A673 (cell line): ENCODE measurements around the gene GFOD2. TPM values are rescaled to one million over a fixed set of nuclear protein-coding genes. Genes with fewer than 3 reads are reported as not detected.

Experiments used
- BruUV-seq: library from RNA; stranded (reverse); fragments of 400-500 nt; replicated peaks from 2 replicates; lab custom pipeline; 2021; lab: Mats Ljungman, UMichigan
- CTCF ChIA-PET: fragments of 300-600 bp; sonication (Branson Sonifier 250); formaldehyde crosslinking; loops from one replicate; lab custom pipeline; 2022; ENCODE audit warnings: antibody characterized with exemption; lab: Charles Lee
- POLR2A ChIA-PET: fragments of 300-600 bp; sonication (Branson Sonifier 250); formaldehyde crosslinking; loops from one replicate; lab custom pipeline; 2022; ENCODE audit warnings: antibody characterized with exemption; ENCODE audit not compliant: low non-redundant PET; lab: Charles Lee
- DNase-seq: peaks from one replicate; pipeline ENCODE4 v3.0.0-alpha.2; 2015; ENCODE audit warnings: low spot score
- H3K27ac ChIP-seq: fragments of 200-600 bp; sonication (generic); 2 replicates; pipeline ENCODE4 v1.5.1; 2016; ENCODE audit warnings: mixed run types, low read depth, mild to moderate bottlenecking, mixed read lengths, antibody characterized with exemption, low read length; ENCODE audit not compliant: poor library complexity, severe bottlenecking
- H3K27me3 ChIP-seq: fragments of 200-600 bp; sonication (generic); replicated peaks from 2 replicates; pipeline ENCODE4 v1.6.1; 2017; ENCODE audit warnings: mixed run types, low read depth, mild to moderate bottlenecking, mixed read lengths, antibody characterized with exemption, low read length; ENCODE audit not compliant: insufficient read depth, poor library complexity
- H3K36me3 ChIP-seq: fragments of 200-600 bp; sonication (generic); 2 replicates; pipeline ENCODE4 v1.6.1; 2016; ENCODE audit warnings: mixed run types, mild to moderate bottlenecking, mixed read lengths, antibody characterized with exemption, low read length; ENCODE audit not compliant: insufficient read depth, poor library complexity, severe bottlenecking
- H3K4me1 ChIP-seq: fragments of 200-600 bp; sonication (generic); 2 replicates; pipeline ENCODE4 v1.6.1; 2017; ENCODE audit warnings: mixed run types, mild to moderate bottlenecking, mixed read lengths, antibody characterized with exemption, low read length; ENCODE audit not compliant: insufficient read depth, poor library complexity, severe bottlenecking
- H3K4me3 ChIP-seq: fragments of 200-600 bp; sonication (generic); 2 replicates; pipeline ENCODE4 v1.5.1; 2016; ENCODE audit warnings: low read depth, mixed run types, mild to moderate bottlenecking, mixed read lengths, low read length; ENCODE audit not compliant: poor library complexity, severe bottlenecking
- H3K9me3 ChIP-seq: fragments of 200-600 bp; sonication (generic); 2 replicates; pipeline ENCODE4 v1.6.1; 2016; ENCODE audit warnings: mixed run types, low read depth, mild to moderate bottlenecking, mixed read lengths, antibody characterized with exemption, low read length; ENCODE audit not compliant: poor library complexity, severe bottlenecking
- CTCF ChIP-seq: fragments of 300-800, 200-600 bp; sonication (generic); conservative IDR thresholded peaks from 2 replicates; pipeline ENCODE4 v1.5.1; 2017; ENCODE audit warnings: low read depth, mild to moderate bottlenecking, antibody characterized with exemption, low read length, moderate library complexity, mixed read lengths
- EZH2 ChIP-seq: fragments of 200-600 bp; sonication (generic); IDR thresholded peaks from 2 replicates; pipeline ENCODE4 v1.6.1; 2017; ENCODE audit warnings: borderline replicate concordance, low read depth, mild to moderate bottlenecking, mixed read lengths, antibody characterized with exemption, low read length; ENCODE audit not compliant: poor library complexity, severe bottlenecking
- intact Hi-C: fragments of 100-400 bp; cut with micrococcal nuclease; formaldehyde crosslinking; loops from one replicate; pipeline ENCODE4 v1.10.0; 2022; ENCODE audit not compliant: unreplicated experiment
- total RNA-seq: library from RNA; stranded (reverse); gene quantifications from 2 replicates; pipeline ENCODE4 v1.2.3, GENCODE V29; 2021

Gene GFOD2
- total RNA-seq, 1 experiment from 2014 or later = 22.6 TPM

- no peak for DNase-seq
- CTCF ChIA-PET = no interaction called here
- Histone ChIP-seq H3K36me3 (no peaks in the 10 kb centered on the region), H3K4me1 (no peaks in the 10 kb centered on the region), H3K27ac (no peak overlapping the region), H3K27me3 (no peaks in the 10 kb centered on the region), H3K4me3 (no peak overlapping the region), H3K9me3 (no peaks in the 10 kb centered on the region)
- no TSS peak for BruUV-seq
- intact Hi-C loops = no loop called here
- no peak for TF ChIP-seq CTCF
- TF ChIP-seq EZH2 = no peak
- POLR2A ChIA-PET = no interaction called here
These were observed 42.8 kb upstream of the GFOD2 start for GRCh38 chr16:67761924-67762323.

GRCh38 chr16:67760956-67761230, 41.8 kb upstream of the GFOD2 start:
- no peak overlapping the region for H3K4me3 ChIP-seq
- POLR2A ChIA-PET = interaction anchor here (0.5 kb wide), 1 partner anchor 601 kb away, joined by 4 read pairs; the partner anchor contains the start of genes FBXL8 and TRADD
- CTCF ChIA-PET = interaction anchor here (0.6 kb wide), 1 partner anchor 88 kb away, joined by 3 read pairs; no protein-coding TSS in a partner anchor

GRCh38 chr16:67760206-67760955, 41.3 kb upstream of the GFOD2 start:
- no peak overlapping the region for H3K4me3 ChIP-seq
- CTCF ChIA-PET = interaction anchor here (0.6 kb wide), 1 partner anchor 87 kb away, joined by 3 read pairs; no protein-coding TSS in a partner anchor
- no peak for TF ChIP-seq EZH2
- no peak for TF ChIP-seq CTCF
- H3K9me3 ChIP-seq = no peaks in the 10 kb centered on the region
- DNase-seq = no peak
- no peak overlapping the region for H3K27ac ChIP-seq
- H3K4me1 ChIP-seq = no peaks in the 10 kb centered on the region
- POLR2A ChIA-PET = interaction anchor here (0.5 kb wide), 1 partner anchor 600 kb away, joined by 4 read pairs; the partner anchor contains the start of genes FBXL8 and TRADD
- H3K27me3 ChIP-seq = no peaks in the 10 kb centered on the region
- intact Hi-C loops = no loop called here
- H3K36me3 ChIP-seq = no peaks in the 10 kb centered on the region
- BruUV-seq = no TSS peak

More at GRCh38 chr16:67760956-67761230, 41.8 kb upstream of the GFOD2 start:
- BruUV-seq = no TSS peak
- intact Hi-C loops = no loop called here
- Histone ChIP-seq H3K4me1 (no peaks in the 10 kb centered on the region), H3K9me3 (no peaks in the 10 kb centered on the region), H3K36me3 (no peaks in the 10 kb centered on the region), H3K27me3 (no peaks in the 10 kb centered on the region), H3K27ac (no peak overlapping the region)
- no peak for DNase-seq
- no peak for TF ChIP-seq CTCF
- TF ChIP-seq EZH2 = no peak
